HuH-7 (cell line): ENCODE results near the gene EPN2.
"Not testable (repeated sequence)": the region's sequence is repeated elsewhere in the genome, so short reads cannot be mapped to it uniquely, and the experiment has no call there.

Experiments
- DNase-seq: peaks from one replicate; pipeline ENCODE4 v3.0.0; 2011; ENCODE audit warnings: low spot score

Gene EPN2

DNA sequence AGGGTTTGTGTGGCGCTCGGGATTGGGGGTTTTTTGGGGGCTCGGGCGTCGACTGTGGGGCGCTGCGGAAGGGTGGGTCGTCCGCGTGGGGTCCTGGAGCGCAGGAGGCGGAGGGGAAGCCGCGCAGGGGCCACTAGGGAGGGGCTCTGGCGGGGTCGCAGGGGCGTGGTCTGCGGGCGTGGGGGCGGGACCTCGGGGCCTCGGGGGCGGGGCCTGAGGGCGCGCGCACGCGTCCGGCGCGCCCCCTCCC, at the start of gene EPN2:
TSS of gene EPN2 (plus strand) at position 228 of the 250 bp plus-strand sequence. CDS start 45,754 bp downstream, outside the sequence.
- DNase-seq: peak; percentile 36

DNA sequence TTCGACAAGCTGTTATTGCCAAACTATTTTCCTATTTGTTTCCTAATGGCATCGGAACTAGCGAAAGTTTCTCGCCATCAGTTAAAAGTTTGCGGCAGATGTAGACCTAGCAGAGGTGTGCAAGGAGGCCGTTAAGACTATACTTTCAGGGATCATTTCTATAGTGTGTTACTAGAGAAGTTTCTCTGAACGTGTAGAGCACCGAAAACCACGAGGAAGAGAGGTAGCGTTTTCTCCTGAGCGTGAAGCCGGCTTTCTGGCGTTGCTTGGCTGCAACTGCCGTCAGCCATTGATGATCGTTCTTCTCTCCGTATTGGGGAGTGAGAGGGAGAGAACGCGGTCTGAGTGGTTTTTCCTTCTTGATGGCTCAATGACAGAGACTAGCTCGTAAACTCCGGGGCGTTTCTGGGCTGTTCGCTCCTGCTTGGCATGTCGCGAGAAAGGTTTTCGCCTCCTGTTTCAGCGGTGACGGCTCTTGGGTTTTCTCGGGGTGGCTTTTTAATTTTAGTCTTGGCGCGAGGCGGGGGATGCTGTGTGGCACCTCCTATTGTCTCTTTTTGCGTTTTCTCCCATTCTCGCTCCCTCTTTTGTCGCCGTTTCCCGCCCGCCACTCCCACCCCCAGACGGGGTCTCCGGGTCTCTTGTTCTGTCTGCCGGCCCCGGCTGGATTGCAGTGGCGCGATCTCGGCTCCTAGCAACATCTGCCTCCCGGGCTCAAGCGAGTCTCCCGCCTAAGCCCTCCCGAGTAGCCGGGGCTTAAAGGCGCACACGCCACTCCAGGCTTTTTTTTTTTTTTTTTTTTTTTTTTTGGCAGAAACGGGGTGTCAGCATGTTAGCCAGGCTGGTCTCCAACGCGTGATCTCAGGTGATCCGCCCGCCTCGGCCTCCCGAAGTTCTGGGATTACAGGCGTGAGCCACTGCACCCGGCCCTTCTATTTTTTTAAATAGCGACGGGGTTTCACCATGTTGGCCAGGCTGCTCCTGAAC, 49.0 kb upstream of the EPN2 start:
- not testable (repeated sequence) for DNase-seq

DNA sequence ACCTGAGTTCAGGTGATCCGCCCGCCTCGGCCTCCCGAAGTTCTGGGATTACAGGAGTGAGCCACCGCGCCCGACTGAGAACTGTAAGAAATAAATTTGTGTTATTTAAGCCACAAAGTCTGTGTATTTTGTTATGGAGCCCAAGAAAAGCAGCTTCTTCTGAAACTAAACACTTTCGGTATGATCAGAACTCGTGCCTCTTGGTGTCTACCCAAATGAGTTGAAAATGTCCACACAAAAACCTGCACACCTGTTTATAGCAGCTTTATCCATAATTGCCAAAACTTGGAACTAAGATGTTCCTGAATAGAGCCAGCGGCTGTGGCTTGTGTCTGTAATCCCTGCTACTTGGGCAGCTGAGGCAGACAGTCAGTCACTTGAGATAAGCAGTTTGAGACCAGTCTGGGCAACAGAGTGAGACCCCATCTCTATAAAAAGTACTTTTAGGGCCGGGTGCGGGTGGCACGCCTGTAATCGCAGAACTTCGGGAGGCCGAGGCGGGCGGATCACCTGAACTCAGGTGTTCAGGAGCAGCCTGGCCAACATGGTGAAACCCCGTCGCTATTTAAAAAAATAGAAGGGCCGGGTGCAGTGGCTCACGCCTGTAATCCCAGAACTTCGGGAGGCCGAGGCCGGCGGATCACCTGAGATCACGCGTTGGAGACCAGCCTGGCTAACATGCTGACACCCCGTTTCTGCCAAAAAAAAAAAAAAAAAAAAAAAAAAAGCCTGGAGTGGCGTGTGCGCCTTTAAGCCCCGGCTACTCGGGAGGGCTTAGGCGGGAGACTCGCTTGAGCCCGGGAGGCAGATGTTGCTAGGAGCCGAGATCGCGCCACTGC, 48.1 kb upstream of the EPN2 start:
- DNase-seq: not testable (repeated sequence)

DNA sequence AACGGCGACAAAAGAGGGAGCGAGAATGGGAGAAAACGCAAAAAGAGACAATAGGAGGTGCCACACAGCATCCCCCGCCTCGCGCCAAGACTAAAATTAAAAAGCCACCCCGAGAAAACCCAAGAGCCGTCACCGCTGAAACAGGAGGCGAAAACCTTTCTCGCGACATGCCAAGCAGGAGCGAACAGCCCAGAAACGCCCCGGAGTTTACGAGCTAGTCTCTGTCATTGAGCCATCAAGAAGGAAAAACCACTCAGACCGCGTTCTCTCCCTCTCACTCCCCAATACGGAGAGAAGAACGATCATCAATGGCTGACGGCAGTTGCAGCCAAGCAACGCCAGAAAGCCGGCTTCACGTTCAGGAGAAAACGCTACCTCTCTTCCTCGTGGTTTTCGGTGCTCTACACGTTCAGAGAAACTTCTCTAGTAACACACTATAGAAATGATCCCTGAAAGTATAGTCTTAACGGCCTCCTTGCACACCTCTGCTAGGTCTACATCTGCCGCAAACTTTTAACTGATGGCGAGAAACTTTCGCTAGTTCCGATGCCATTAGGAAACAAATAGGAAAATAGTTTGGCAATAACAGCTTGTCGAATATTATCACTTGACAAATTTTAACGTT, 47.3 kb upstream of the EPN2 start:
- not testable (repeated sequence) for DNase-seq

DNA sequence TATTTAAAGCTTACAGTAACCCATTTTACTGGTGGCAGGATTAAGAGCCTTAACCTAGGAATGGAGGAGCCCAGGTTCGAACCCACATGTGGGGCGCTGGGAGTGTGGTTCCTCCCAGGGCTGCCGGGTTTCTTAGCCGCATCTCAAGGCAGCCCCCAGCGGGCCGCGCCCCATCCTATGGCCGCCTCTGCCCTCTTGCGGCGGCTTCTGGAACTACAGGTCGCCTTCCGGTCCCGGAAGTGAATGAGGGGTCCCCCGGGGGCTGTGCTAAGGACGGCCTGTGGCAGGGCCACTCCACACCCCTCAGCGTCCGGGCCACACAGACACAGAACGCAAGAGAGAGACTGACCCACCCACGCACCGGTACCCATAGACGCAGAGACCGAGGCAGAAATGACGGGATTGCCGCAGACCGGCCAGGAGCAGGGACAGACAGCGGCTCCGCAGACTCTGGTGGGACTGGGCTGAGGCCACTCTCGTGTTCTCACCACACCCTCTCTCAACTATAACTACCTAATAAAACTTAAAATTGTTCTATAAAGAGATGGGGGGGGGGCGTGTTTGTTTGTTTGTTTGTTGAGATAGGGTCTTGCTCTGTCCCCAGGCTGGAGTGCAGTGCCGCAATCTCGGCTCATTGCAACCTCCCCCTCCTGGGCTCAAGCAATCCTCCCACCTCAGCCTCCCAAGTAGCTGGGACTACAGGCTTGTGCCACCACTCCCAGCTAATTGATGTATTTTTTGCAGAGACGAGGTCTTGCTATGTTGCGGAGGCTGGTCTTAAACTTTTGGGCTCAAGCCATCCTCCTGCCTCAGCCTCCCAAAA, 40.6 kb upstream of the EPN2 start:
- DNase-seq: not testable (repeated sequence)

DNA sequence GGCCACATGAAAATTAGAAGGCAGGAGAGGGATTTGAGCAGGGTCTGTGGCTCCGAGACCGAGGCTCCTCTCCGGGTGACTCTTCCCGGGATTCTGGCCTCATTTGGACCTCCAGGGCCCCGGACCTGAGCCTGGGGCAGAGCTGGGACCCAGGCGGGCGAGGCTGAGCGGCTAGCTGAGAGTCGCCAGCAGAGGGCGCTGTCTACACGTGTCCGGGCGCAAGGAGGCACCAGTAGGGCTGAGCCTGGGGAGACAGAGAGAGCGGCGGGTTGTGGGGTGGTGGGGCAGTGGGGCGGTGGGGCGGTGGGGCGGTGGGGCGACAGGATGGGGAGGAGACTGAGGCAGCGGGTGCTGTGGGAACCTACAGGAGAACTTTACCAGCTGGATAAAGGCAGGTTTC, 34.7 kb upstream of the EPN2 start:
- DNase-seq: not testable (repeated sequence)

DNA sequence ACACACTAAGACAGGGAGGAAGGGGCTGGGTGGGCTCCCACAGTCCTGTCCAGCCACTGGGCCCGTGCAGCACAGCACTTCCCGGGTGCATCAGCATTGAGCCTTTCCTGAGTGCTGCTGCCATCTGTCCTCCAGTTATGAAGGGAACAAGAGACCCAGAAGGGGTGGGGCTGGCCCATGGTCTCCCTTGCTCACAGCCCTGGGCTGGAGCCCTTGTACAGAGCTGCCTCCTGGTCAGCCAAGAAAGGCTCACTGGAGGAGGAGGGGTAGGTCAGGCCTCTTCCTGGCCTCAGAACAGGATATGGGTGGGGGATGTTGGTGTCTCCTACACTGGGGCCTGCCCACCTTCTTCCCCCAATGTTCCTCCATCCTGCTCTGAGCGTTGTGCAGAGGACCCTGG, 33.7 kb upstream of the EPN2 start:
- DNase-seq: not testable (repeated sequence)

DNA sequence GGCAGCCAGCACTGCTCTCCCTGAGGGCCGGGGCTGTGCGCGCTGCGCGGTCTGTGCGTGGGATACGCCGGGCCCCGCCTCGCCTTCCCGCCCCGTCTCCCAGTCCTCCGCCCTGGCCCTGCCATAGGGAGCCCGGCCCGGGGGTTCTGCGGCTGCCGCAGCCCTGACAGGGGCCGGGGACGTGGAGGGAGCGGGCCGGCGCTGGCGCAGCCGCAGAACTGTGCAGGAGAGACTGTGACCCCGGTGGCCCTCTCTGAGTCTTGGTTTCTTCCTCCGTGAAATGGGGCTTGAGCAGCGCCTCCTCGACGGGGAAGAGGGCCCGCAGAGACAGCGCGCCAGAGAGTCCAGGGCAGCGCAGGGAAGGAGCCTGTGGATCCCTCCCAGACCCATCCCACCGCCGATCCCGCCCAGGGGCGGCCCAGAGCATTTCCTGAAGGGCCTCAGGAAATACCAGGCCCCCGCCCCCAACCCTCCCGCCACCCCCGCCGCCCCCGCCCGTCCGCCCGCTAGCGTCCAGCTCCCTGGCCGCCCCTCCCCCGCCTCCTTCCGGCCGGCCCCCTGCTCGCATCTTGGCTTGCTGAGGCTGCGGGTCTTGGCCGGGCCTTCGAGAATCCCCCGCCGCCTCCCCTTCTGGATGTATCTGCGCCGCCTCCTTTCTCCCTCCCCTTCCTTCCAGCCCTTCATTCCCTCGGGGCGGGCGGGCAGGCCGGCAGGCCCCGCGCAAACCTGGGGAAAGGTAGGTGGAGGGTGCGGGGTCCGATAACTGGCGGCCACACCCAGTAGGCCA, 21.9 kb upstream of the EPN2 start:
- not testable (repeated sequence) for DNase-seq

DNA sequence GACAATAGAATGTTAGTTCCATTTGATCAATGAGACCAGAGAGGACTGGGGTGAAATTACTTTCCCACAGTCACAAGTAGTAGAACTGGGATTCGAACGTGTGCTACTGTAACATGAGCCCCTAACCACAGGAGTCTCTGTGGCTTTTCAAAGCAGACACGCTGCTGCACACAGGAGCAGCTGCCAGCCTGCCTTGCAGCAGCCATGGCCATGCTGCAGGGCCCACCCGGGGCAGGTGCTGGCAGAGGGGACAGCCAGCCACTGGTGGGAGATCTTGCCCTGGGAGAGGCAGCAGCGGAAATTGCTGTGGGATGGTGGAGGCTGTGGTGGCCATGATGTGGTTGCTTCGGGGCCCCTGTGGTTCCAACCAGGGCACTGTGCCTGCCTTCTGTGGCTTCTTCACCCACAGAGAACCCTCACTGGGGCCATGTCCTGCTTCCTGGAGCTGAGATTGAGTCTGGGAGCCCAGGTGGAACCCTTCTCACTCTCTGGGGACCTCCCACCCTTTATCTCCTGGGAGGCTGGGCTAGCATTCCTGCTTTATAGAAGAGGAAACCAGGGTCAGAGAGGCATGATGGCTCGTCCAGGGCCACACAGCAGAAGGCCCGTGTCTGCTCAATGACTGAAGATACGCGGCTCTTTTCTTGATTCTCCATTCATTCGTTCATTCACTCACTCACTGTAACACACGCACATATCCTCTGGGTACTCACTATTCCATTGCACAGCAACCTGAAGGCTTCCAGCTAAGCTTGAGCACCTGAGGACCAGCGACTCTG, 20.8 kb upstream of the EPN2 start:
- DNase-seq: not testable (repeated sequence)

DNA sequence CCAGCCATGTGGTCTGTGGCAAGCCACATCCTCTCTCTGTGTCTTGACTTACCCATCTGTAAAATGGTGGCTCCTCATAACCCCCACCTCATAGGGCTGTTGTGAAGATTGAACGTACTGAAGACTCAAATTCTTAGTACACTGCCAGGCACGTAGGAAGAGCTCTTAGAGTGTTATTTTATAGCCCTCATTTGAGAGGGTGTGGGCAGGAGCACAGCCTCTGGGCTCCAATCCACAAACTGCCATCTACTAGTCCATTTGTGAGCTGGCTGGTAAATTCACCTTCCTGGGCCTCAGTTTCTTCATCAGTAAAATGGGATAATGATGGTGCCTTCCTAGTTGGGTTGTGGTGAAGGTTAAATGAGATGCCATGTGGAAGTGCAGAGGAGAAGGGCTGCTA, 18.3 kb upstream of the EPN2 start:
- DNase-seq: not testable (repeated sequence)

DNA sequence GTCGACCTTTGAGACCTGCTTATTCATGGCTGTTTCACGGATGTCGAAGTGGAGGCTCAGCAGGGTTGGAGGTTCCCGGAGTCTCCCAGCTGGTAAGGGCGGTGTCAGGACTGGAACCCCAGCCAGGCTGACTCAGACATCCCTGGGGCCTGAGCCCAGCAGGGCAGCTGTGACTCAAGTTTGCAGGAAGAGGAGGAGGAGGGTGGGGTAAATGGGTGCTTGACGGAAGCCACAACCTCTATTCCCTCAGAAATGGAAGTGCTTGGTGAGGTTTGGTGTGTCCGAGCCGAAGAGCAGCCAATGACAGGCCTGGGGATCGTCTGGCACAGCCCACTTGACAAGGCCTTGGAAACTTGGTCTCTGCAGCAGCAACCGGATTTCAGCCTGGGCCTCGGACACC, 17.8 kb upstream of the EPN2 start:
- not testable (repeated sequence) for DNase-seq

DNA sequence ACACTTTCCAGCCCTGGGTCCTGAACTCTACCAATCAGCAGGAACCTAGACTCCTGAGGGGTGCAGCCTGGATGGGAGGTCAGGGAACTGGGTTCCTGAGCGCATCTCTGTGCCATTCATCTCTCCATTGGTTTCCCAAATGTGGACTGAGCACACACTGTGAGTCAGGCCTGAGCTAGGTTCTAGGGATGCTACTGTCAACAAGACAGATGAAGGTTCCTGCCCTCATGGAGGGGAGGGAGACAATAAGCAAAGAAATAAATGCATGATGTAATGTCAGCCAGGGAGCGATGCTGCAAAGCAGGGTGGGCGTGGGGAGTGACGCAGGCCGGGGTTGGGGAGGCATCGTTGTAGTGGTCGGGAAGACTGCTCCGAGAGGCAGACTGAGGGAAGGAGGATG, 17.0 kb upstream of the EPN2 start:
- not testable (repeated sequence) for DNase-seq

DNA sequence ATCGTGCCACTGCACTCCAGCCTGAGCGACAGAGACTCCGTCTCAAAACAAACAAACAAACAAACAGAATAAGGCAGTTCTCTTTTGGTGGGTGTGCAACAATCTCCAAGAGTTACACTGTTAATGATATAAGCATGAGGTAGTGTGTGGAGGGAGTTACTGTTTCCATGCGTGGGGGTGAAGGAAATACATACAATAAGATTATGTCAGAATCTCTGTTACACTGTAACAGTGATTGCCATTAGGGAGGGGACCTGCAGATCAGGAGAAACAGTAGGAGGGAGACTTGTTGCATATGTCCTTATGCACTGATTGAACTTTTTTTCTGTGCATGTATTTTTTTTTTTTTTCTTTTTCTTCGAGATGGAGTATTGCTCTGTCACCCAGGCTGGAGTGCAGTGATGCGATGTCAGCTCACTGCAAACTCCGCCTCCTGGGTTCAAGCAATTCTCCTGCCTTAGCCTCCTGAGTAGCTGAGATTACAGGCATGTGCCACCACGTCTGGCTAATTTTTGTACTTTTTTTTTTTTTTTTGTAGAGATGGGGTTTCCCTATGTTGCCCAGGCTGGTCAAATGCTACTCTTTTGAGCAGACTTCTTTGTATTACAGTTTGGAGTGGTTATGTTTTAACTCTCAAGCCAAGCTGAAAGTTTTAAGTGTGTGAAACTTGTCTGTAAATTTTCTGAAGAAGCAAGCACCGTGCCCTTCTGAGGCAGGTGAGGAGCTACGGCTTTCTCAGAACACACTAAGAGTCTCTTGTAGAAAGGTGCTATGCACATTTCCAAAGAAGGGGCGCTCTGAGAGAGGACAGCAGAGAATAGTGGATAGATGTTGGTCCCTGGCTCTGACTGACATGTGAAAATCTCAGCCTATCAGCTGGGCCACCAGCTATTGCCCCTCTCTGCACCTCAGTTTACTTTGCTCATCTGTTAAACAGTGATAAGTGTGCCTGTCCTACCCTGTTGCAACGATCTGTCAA, 10.3 kb upstream of the EPN2 start:
- DNase-seq: not testable (repeated sequence)

DNA sequence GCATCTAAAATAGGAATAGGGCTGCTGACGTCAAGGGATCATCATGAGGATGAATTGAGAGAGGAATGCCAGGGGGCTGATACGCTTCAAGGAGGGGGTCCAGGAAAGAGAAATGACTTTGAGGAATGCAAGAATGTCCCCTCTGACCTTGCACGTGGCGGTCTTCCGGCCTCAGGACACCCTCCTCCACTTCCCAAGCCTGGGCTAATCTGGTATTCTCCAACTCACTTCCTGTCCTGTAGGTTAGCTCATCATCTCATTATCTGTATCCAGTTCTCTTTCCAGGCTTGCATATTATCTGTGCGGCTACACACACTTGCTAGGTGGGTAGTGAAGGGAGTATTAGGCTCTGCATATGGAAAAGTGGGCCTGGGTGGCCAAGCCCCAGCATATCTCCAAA, 2.5 kb upstream of the EPN2 start:
- DNase-seq: not testable (repeated sequence)

DNA sequence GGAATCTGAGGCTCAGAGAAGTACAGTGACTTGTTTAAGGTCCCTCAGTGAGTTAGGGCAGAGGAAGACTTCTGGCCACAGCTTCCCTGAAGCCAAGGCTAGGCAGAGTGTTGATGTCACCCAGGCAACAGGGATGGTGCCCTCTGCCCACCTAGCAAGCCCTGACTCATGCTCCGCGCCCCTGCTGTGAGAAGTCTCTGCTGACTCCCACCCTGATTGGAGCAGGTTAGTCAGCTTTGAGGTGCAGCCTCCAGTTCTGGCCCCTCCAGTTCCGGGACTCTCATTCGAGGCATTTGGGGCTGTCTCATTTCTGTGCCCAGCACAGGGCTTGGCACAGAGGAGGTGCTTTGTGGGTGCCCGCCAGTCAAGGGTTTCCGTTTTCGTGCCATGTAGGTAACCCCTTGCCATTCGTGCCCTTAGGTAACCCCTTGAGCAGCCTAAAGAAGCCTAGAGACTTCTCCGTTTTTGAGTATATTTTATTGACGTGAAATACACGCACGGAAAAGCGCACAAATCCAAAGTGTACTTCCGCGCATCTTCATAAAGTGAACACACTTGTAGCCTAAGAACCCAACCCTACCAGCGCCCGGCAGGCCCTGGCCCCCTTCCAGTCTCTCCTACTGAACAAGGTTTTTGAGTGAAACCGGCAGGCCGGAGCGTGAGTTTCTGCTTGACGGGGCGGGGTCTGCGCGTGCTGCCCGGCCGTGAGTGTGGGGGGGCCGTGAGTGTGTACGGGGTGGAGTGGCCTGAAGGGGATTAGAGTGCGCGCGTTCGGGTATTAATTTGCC, 621 bp upstream of the EPN2 start:
- not testable (repeated sequence) for DNase-seq

DNA sequence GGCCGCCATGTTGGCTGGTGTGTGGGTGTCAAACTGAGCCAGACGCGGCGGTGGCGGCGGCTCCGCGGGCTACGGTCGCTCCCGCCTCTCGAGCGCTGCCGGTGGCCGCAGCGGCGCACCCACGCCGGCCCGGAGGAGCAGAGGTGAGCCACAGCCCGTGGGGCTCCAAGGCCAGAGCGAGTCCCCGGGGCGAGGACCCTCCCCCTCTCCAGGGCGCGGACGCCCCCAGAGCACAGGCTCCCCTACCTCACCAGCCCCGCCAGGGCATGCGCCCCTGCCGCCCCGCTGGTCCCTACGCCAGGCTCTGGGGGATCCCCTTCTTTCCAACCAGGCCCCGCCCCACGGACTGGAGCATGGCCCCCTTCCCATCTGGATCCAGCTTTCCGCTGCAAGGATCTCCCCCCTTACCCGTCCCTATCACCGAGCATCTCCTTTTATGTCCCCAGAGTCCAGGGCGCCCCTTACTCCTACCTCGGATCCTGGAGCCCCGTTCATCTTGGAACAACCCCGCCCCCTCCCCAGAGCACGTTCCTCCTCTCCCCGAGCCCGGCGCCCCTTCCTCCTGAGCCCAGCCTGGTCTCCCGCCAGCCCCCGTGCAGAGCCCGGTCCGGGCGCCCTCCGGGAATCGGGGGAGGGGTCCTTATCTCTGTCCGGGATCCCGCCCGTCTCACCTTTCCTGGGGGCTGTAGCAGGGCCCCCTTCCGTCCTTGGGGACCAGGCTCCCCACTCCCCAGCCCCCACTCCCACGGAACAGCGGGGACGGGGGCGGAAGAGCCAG, 412 bp downstream of the EPN2 start:
- peak; percentile 23 for DNase-seq

DNA sequence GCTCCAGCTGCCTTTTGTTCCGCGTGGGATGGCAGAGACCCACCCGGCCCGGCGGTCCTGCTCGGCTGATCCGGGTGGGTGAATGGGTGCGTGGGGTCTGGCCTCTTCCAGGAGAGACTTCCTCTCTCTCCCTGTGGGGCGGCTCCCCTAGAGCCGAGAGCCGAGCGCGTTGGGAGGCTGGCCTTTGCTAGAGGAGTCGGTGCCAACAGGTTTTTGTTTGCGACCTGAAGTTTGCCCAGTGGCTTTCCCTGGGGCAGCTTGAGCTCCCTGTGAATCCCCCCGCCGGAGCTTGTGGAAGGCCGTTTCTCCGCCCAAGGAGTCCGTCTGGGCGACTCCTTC, 970 bp downstream of the EPN2 start:
- DNase-seq: peak; percentile 34
